Ectodermal cell (in vitro differentiated cells): ENCODE measurements around the gene ZNF283.
"Not testable (repeated sequence)": the region's sequence is repeated elsewhere in the genome, so short reads cannot be mapped to it uniquely, and the experiment has no call there.

ENCODE experiments used
- H3K27ac ChIP-seq: 2 replicates; pipeline ENCODE4 v1.7.0; 2013; ENCODE audit warnings: mild to moderate bottlenecking, low read depth, low read length; ENCODE audit not compliant: insufficient read depth, poor library complexity, severe bottlenecking
- H3K27me3 ChIP-seq: 2 replicates; pipeline ENCODE4 v1.7.0; 2013; ENCODE audit warnings: mild to moderate bottlenecking, low read length; ENCODE audit not compliant: insufficient read depth, control insufficient read depth, poor library complexity, severe bottlenecking
- H3K36me3 ChIP-seq: one replicate; pipeline ENCODE4 v1.7.0; 2013; ENCODE audit warnings: low read length; ENCODE audit not compliant: control insufficient read depth, insufficient read depth
- H3K4me1 ChIP-seq: one replicate; pipeline ENCODE4 v1.7.0; 2013; ENCODE audit warnings: low read length; ENCODE audit not compliant: control insufficient read depth, insufficient read depth
- H3K4me3 ChIP-seq: 2 replicates; pipeline ENCODE4 v1.7.0; 2013; ENCODE audit warnings: low read depth, low read length, control low read depth; ENCODE audit not compliant: insufficient read depth
- H3K9me3 ChIP-seq: 2 replicates; pipeline ENCODE4 v1.7.0; 2013; ENCODE audit warnings: mild to moderate bottlenecking, low read length, moderate library complexity; ENCODE audit not compliant: control insufficient read depth
- WGBS, 2 experiments: methylation state at CpG; one replicate each; pipeline ENCODE4 v1.1.7; 2013; ENCODE audit warnings: missing lambda C conversion rate in 2 of 2; 5-methylcytosine and 5-hydroxymethylcytosine counted together

ZNF283 gene

GRCh38 chr19:43847884-43848283, 20.8 kb downstream of the ZNF283 start:
- no peaks in the 10 kb centered on the region for H3K4me1 ChIP-seq
- peaks cover 6% of the 10 kb centered on the region for H3K9me3 ChIP-seq
- H3K4me3 ChIP-seq, result no peak overlapping the region
- peaks cover 31% of the 10 kb centered on the region for H3K36me3 ChIP-seq
- WGBS, 2 experiments, result 89 to 96% methylated on average over 3 to 4 of the region's 4 CpGs
- no peak overlapping the region for H3K27ac ChIP-seq
- no peaks in the 10 kb centered on the region for H3K27me3 ChIP-seq

- H3K27me3 ChIP-seq, result no peaks in the 10 kb centered on the region
- no peak overlapping the region for H3K4me3 ChIP-seq
- H3K36me3 ChIP-seq, result peaks cover 26% of the 10 kb centered on the region
- peaks cover 6% of the 10 kb centered on the region for H3K9me3 ChIP-seq
- no peak overlapping the region for H3K27ac ChIP-seq
- no peaks in the 10 kb centered on the region for H3K4me1 ChIP-seq
These were observed 21.7 kb downstream of the ZNF283 start for GRCh38 chr19:43848821-43849220.

- Histone ChIP-seq H3K4me1 (no peaks in the 10 kb centered on the region), H3K9me3 (peaks cover 6% of the 10 kb centered on the region), H3K36me3 (no peaks in the 10 kb centered on the region), H3K4me3 (no peak overlapping the region), H3K27me3 (no peaks in the 10 kb centered on the region), H3K27ac (no peak overlapping the region)
- WGBS, 2 experiments, result 90 to 91% methylated on average over 2 of the region's 2 CpGs
These were observed 31.1 kb downstream of the ZNF283 start for GRCh38 chr19:43858174-43858573.

- not testable (repeated sequence) for H3K27me3 ChIP-seq, H3K9me3 ChIP-seq, H3K27ac ChIP-seq, H3K36me3 ChIP-seq, H3K4me1 ChIP-seq, H3K4me3 ChIP-seq
- 92% methylated on average over 28 of the region's 28 CpGs for WGBS, 2 experiments
These were observed 39.8 kb downstream of the ZNF283 start for GRCh38 chr19:43866923-43867322.

- Histone ChIP-seq H3K4me1 (no peaks in the 10 kb centered on the region), H3K36me3 (no peaks in the 10 kb centered on the region), H3K27me3 (no peaks in the 10 kb centered on the region), H3K27ac (no peak overlapping the region), H3K4me3 (no peak overlapping the region), H3K9me3 (peaks cover 15% of the 10 kb centered on the region)
- 82 to 95% methylated on average over 2 to 4 of the region's 5 CpGs for WGBS, 2 experiments
These were observed 45.6 kb downstream of the ZNF283 start for GRCh38 chr19:43872547-43873336.

- WGBS, 2 experiments, result 88 to 91% methylated on average over 5 of the region's 5 CpGs
- no peaks in the 10 kb centered on the region for H3K4me1 ChIP-seq
- no peak overlapping the region for H3K27ac ChIP-seq
- no peaks in the 10 kb centered on the region for H3K27me3 ChIP-seq
- no peaks in the 10 kb centered on the region for H3K9me3 ChIP-seq
- no peaks in the 10 kb centered on the region for H3K36me3 ChIP-seq
- H3K4me3 ChIP-seq, result no peak overlapping the region
These were observed 53.4 kb downstream of the ZNF283 start for GRCh38 chr19:43880483-43880882.

- no peak within 1 kb of the TSS for H3K4me3 ChIP-seq
- 88 to 91% methylated on average over 2 of the region's 2 CpGs for WGBS, 2 experiments
These were observed 56.7 kb downstream of the ZNF283 start, which contains the start of gene ZNF404 for GRCh38 chr19:43883864-43884263. ZNF404 (minus strand) TSS chr19:43883964.

GRCh38 chr19:43895727-43896308, 68.7 kb downstream of the ZNF283 start:
- H3K36me3 ChIP-seq, result no peaks in the 10 kb centered on the region
- H3K4me1 ChIP-seq, result no peaks in the 10 kb centered on the region
- H3K27me3 ChIP-seq, result no peaks in the 10 kb centered on the region
- H3K9me3 ChIP-seq, result no peaks in the 10 kb centered on the region
- H3K4me3 ChIP-seq, result no peak overlapping the region
- 80 to 88% methylated on average over 2 of the region's 2 CpGs for WGBS, 2 experiments
- H3K27ac ChIP-seq, result no peak overlapping the region

More at GRCh38 chr19:43883864-43884263, 56.7 kb downstream of the ZNF283 start, which contains the start of gene ZNF404:
- Histone ChIP-seq H3K27ac (no peak within 1 kb of the TSS), H3K36me3 (no peaks in the 10 kb centered on the region), H3K27me3 (no peaks in the 10 kb centered on the region), H3K9me3 (no peaks in the 10 kb centered on the region), H3K4me1 (no peaks in the 10 kb centered on the region)
